NCI-H82 treated with DMSO at 0.1 percent for 48 hours (cell line): ENCODE data around the gene XPR1.
A peak's percentile ranks its signal among the peaks of the same experiment; 100 is the strongest.

Experiments
- DNase-seq: peaks from one replicate; lab custom pipeline; 2025; ENCODE audit not compliant: unreplicated experiment; lab: John Stamatoyannopoulos, UW

The XPR1 gene

GRCh38 chr1:180925471-180926051 is 293.7 kb downstream of the XPR1 start:
- DNase-seq, result peak; percentile 77

GRCh38 chr1:180926164-180926981 is 294.6 kb downstream of the XPR1 start:
- peak; percentile 86 for DNase-seq

- peak; percentile 39 for DNase-seq
These were observed 295.5 kb downstream of the XPR1 start for GRCh38 chr1:180927348-180927747.

GRCh38 chr1:180927841-180928240 is 296.0 kb downstream of the XPR1 start:
- peak; percentile 97 for DNase-seq

GRCh38 chr1:180928331-180929230 is 296.8 kb downstream of the XPR1 start:
- DNase-seq, result peak; percentile 95

GRCh38 chr1:180929389-180929788 is 297.6 kb downstream of the XPR1 start:
- DNase-seq, result no peak

DNA sequence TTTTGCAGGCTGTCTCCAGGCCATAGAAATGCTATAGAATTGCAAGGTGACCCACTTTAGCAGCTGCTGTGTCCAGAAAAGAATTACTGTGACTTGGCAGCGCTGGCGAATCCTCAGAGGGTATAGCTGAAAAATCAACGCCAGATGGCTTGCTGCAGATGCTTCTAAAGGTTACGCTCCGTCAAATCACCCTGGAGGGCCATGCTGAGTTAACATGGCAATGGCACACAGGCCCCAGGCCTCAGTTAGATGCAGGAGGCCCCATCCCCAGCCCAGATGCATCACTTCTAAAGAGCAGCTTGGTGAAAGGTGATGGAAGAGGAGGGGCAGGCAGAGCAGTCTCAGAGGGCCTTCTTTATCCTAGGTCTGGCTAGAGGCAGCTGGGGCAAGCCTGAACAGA is 298.9 kb downstream of the XPR1 start:
- DNase-seq, result peak; percentile 73

GRCh38 chr1:180931529-180931928 is 299.7 kb downstream of the XPR1 start:
- no peak for DNase-seq

- DNase-seq, result no peak
These were observed 300.6 kb downstream of the XPR1 start for GRCh38 chr1:180932378-180932777.

GRCh38 chr1:180933141-180933540 is 301.3 kb downstream of the XPR1 start:
- no peak for DNase-seq

GRCh38 chr1:180934563-180934962 is 302.7 kb downstream of the XPR1 start:
- DNase-seq, result no peak

DNA sequence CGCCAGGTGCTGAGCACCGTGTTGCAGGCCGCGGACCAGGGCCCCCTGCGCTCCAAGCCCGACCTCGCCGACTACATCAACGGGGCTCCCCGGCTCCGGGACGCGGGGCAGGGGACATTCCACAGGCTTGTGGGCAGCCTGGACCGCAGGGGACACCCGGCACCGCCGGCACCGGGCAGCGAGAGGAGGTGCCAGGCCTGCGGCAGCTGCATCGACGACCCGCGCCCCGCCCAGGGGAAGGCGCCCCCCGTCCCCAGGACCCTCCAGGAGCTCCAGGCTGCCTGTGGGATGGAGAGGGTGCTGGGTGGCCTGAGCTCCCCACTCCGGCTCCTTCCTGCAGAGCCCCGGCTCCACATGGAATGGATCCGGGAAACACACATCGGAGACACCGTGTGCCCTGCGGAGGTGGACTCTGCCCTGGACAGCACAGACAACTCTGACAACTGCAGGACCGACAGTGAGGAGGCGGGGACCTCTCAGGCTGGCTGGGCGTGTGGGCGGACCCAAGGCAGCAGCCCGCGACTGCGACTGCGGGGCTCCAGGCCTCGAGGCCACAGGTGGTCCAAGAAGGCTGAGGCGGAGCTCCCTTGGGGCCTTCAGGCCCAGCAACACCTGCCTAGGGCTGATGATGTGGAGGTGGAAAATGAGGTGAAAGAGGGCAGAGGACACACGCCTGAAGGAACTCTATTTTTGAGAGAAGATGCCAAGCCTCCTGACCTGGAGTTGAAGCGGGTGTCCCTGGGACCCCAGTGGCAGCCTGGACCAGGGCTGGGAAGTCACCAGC is 303.7 kb downstream of the XPR1 start:
- no peak for DNase-seq

DNA sequence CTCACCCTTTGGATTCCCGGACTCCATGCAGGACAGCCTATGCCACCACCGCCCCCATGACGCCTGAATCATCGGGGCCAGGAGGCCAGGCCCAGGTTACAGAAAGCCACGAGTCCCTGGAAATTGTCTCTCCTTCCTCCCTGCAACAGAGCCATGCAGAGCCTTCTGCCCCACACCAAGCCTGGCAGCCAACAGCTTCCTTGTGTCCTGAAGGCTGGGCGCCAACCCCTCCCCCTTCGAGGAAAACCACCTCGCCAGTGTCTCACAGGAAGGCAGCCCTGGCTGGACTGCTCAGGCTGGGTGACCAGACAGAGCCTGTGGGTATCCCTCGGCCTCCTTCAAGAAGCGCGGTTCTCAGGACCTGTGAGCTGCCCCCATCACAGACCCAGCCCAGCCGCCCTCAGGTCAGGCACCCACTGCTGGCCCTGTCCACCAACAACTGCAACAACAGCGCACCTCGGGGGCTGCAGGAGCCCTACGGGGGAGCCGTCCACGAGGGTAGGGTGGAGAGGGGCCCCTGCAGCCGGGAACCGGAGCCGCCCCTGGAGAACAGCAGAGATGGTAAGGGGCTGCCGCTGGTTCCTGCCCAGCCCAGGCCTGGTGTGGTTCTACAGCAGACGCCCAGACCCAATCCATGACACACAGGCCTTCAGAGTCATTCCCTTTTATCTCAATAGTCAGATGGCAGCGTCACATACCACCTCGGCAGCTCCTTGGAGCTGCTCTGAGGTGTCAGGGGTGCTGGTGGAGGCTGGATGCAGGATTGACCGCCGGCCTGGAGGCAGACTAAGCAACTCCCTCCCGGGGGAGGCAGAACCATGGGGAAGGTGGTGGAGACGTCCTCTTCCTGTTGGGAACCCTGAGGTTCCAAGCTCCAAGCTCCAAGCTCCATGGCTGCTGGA is 304.5 kb downstream of the XPR1 start:
- DNase-seq, result no peak

- no peak for DNase-seq
These were observed 305.2 kb downstream of the XPR1 start for GRCh38 chr1:180937012-180937372.

DNA sequence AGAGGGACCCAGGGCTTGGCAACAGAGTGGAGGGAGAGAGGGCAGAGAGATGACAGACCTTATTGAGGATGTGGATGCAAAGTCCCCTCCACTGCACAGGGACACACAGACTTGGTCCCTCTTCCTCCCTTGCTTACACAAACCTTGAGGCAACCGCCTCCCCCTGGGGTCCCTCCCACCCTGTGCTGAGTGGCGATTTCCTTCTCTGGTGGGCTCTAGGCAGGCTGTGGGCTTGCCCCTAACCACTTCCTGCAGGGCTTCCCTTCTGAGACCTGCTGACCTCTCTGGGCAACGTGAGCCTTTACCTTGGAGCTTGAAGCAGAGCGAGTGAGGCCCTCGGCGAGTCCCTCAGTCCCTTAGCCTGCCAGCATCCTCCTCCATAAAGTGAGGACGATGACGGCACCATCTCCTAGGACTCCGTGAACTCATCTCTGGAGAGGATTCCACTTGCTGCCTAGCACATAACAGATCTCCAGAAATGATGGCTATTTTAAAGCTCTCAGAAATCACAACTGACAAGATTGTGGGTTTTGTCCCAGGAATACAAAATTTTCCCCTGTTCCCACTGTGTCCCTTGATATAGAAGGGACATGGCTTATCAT is 305.9 kb downstream of the XPR1 start:
- DNase-seq, result no peak

DNA sequence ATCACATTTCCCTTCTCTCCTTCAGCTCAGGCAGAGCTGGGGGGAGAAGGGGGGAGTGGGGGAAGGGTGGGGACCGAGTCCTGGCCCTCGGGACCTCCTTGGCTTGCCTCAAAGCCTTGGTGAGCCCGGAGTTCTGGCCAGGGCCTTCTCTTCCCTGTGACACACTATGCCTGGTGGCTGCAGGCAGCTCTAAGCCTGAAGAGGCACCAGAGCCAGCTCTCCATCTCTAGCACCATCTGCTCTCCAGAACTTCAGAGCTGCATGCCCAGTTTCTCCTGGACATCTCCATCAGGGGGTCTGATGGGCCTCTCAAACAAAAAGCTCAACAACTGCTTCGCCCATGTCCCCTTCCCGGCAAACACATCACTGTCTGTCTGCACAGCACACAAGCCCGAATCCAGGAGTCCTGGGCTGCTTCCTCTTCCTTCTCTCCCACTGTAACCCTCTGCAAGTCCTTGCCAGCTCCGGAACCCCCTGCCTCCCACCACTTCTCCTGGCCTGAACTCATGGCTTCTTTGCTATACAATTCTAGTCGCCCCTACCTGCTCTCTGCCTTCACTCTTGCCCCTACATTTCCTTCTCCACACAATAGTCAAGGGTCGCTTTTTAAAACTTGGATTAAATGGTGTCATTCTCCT is 307.4 kb downstream of the XPR1 start:
- DNase-seq, result no peak

DNA sequence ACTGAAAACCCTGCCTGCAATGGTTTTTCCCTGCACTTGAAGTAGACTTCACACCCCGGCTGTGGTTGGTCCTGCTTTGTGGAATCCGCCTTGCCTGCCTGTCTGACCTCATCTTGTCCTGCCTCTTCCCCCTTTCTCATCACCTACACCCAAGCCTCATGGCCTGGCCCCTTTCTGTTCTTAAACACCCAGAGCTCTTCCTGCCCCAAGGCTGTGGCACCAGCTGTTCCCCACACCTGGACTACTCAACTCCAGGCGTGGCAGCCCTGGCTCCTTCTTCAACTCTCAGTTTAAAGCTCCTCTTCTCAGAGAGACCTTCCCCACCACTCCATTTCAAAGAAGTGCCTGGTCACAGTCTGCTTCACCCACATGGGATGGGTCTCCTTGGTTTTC is 307.9 kb downstream of the XPR1 start:
- DNase-seq, result no peak
